GM18861 (cell line): ENCODE results near the gene C10orf67.

ENCODE experiments used
- ATAC-seq: cut with Tn5 transposase; IDR thresholded peaks from one replicate; pipeline ENCODE4 v1.9.1; 2021; ENCODE audit not compliant: unreplicated experiment

Gene C10orf67

GRCh38 chr10:23199768-23200511, 144.7 kb downstream of the C10orf67 start:
- no peak for ATAC-seq

DNA sequence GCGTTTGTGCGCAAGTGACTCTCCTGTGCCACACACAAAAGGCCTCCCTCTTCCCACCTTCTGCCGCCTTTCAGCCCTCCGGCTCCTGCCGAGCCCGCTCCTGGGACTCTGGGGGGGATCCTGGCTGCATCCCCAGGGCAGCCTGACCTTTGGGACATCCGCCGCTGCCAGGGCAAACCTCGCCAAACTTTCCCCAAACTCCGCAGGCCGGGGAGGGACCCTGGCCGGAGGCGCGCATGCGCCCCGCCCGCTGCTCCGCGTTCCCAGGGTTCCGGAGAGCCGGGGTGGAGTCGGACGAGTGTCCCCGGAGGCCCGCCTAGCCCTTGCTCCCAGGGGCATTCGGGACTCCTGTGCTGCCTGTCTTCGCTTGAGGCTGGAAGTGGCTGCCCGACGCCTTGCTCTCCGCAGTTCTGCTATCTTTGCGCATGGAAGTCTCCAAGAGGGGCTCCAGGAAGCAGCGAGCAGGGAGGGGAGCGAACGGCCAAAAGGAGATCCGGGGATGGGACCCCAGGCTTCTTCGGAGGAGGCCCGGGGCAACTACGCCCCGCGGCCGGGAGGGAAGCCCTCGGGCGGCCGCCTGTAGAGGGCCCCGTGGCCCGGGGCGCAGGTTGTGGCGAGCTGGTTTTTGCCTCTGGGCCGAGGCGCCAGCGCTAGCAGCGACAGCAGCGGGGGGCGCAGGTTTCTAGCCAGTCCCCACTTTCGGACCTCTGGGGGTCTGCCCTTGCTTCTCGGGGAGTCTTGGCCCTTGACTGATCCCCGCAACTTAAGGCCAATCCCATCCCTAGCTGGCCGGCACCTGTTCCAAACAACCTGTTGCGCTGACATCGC, 145.4 kb downstream of the C10orf67 start:
- no peak for ATAC-seq

- ATAC-seq = no peak
Observed at GRCh38 chr10:23198610-23198939, 146.0 kb downstream of the C10orf67 start.

GRCh38 chr10:23197416-23197861, 147.2 kb downstream of the C10orf67 start:
- no peak for ATAC-seq

GRCh38 chr10:23196915-23197314, 147.7 kb downstream of the C10orf67 start:
- ATAC-seq = no peak

- no peak for ATAC-seq
Observed at GRCh38 chr10:23195846-23196600, 148.6 kb downstream of the C10orf67 start.

DNA sequence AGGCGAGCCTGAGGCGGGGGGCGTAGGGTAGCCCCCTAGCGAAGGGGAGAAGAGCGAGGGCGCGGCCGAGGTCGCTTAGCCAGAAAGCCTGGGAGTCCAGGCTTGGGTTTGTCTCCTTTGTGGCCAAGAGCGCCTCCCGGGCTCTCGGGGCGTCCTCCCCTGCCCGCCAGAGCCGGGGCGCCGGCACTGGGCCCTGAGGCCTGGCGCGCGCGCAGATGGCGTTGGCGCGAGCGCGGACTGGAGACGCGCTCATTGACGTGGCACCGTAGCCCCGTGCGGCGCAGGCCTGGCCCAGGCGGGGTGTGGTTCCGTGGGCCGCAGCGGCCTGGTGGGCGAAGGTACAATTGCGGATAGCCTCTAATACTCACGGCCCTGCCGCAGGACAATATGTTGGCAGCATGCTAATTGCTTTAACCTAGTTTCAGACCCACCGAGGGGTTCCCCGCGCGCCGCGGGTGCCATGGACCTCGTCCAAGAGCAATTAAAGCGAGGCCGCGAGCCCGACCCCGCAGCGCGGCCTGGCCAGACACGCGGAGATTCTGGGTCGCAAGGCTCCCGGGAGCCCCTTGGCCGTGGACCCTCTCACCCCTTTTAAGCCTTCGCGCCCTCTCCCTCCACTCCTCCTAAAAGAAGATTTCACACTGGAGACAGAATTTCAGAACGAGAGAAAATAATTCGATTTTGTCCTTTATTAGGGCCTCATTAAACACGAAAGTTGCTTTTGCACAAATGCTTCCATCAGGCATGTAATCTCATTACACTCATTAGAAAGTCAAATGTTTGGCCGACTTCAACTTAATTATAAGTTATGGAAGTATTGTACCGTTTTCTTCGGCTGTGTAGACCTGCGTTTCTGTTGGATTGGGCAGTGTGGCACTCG, 149.4 kb downstream of the C10orf67 start:
- no peak for ATAC-seq

- ATAC-seq = no peak
Observed at GRCh38 chr10:23194471-23194965, 150.1 kb downstream of the C10orf67 start.

- ATAC-seq = no peak
Observed at GRCh38 chr10:23193435-23194074, 151.0 kb downstream of the C10orf67 start.

- ATAC-seq = no peak
Observed at GRCh38 chr10:23192712-23193434, 151.7 kb downstream of the C10orf67 start.

DNA sequence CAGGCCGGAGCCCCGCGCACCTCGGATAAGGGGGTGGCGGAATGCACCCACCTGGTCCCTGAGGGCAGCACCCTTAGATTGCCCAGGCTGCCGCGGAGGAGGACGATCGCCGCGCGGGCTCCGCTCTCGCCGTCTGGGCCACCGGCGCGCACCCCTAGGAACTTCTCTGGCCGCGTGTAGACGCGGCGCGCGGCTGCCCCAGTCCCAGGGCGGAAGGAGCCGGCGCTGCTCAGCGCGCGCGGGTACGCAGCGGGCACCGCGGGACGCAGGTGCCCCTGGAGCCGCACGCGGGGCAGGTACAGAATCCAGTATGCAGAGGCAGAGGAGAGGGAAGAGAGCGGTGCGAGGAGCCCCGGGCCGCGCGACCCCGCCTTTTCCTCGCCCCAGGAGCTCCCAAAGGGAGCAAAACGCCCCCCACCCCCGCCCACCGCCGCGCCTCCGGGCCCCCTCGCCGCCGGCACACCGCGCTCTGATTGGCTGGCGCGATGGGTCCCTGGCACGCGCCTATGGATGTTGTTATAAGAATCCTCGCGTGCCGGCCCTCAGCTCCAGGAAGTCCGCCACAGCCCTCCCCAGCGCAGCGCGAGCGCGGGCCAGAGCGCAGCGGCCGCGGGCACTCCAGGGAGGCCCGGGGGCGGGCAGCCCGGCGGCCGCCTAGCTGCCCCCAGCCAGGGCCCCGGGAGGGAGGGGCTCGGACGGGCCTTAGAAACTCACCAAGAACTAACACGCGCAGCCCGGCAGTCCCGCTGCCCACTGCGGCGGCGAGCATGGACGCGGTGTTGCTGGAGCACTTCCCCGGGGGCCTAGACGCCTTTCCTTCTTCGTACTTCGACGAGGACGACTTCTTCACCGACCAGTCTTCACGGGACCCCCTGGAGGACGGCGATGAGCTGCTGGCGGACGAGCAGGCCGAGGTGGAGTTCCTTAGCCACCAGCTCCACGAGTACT, 152.6 kb downstream of the C10orf67 start, which contains the start of gene PTF1A:
TSS of gene PTF1A (plus strand) at position 549 of the 948 bp plus-strand sequence. CDS start at position 768, 219 bp downstream.
- no peak for ATAC-seq

DNA sequence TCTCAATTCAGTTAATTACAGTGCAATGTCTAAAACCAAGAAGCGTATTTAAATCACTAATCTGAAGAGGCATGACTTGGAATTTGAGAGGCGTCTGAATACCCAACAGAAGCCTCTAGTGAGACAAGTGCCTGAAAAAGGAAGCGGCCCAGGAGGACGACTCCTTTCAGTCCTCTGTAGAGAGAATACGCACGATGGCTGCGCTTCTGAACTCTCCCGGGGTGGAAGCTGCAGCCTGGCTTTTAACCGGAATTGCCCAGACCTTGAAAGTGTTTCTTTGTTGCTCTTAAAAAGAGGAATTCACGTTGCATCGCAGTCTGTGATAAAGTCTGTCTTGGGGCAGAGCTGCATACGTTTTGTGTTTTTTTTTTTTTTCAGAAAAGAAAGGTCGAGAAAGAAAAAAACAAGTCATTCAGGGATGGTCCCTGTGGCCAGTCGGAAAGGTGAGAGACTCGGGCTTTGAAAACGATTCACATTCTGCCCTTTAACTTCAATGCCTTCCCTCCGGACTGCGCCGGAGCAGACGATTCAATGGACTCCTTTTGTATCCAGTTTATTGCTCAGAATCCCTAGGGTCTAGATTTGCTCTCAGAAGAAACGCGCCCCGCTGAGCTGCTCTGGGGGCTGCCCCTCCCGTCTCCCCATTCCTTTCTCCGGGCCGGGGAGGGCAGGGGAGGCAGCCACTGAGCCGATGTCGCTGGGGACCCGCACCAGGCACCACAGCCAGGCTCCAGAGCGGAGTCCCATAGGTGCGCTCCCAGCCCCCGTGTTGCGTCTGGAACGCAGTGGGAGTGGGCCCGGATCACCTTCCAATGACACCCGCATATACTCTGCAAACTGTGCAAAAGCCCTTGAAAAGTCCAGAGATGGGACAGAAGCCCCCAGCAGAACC, 153.5 kb downstream of the C10orf67 start:
- ATAC-seq = no peak

DNA sequence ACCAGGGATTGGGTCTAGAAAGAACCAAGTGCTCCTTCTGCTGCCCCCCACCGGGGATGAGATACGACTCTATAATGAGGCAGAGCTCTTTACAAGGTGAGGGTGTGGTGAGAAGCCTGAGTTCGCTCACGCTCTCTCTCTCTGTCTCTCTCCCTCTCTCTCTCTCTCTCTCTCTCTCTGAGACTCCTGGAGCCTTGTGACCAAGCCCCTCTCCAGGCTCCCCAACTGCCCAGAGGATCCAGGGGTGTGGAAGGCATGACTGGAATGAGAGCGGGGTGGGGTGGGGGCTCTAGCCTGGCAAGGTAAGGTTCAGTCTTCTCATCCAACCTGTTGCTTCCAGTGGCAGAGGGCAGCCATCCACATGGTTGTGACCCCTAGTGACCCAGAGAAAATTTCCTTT, 155.6 kb downstream of the C10orf67 start:
- no peak for ATAC-seq

- no peak for ATAC-seq
Observed at GRCh38 chr10:23187155-23187554, 157.4 kb downstream of the C10orf67 start.

DNA sequence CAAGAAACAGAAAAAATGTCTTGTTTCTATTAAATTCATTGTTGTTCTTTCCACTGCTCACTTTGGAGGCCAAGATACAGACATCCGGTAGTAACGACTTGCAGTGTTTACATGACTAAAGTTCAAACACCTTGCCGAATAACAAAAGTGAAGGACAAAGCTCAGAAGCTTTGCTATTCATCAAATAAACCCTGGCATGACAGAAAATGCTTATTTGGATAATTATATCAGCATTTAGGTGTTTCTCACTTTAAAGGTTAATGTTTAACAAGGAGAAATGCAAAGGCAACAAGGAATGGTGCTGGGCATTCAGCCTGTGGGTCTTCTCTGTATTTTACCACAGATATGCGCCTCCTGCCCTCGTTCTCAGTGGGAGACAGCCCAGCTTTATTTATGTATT, 157.9 kb downstream of the C10orf67 start:
- no peak for ATAC-seq

GRCh38 chr10:23186178-23186577, 158.4 kb downstream of the C10orf67 start:
- no peak for ATAC-seq

- ATAC-seq = no peak
Observed at GRCh38 chr10:23174977-23175512, 169.6 kb downstream of the C10orf67 start.
